ENCODE results near the gene ATP2A1.

The ATP2A1 gene

DNA sequence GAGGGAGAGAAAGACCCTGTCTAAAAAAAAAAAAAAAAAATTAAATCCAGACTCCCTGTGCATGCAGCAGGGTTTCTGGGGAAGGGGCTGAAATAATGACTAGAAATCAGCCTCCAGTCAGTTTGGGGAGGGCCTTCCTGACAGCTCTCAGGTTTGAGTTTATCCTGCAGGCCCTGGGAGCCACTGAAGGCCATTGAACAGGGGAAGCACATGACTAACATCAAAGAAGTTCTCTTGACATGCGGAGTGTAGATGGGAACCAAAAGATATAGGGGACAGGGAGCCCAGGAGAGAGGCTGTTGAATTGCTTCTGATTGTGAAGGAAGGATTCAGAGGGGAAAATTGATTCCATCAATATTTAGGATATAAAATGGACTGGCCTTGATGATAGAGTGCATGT is 49.5 kb downstream of the ATP2A1 start:
- Histone ChIP-seq H3K27ac (no peak overlapping the region), H3K9me3 (ENCODE audit: low read depth, low read length) (no peaks in the 10 kb centered on the region), H3K4me3 (no peak overlapping the region), H3K9ac (ENCODE audit: insufficient read length) (no peak overlapping the region), H3K36me3 (ENCODE audit: insufficient read depth, low read length) (no peaks in the 10 kb centered on the region)
- no peak for TF ChIP-seq POLR2AphosphoS5 (IDR thresholded peaks at IDR 0.05; ENCODE audit: borderline replicate concordance, low read depth, low read length)
- no peak for TF ChIP-seq FOXP2 (optimal IDR thresholded peaks at IDR 0.05; ENCODE audit: control extremely low read depth, extremely low read length, insufficient read depth)
- TF ChIP-seq EZH2 (IDR thresholded peaks at IDR 0.05), result no peak
- DNase-seq (ENCODE audit: low read depth, low spot score), result no peak

DNA sequence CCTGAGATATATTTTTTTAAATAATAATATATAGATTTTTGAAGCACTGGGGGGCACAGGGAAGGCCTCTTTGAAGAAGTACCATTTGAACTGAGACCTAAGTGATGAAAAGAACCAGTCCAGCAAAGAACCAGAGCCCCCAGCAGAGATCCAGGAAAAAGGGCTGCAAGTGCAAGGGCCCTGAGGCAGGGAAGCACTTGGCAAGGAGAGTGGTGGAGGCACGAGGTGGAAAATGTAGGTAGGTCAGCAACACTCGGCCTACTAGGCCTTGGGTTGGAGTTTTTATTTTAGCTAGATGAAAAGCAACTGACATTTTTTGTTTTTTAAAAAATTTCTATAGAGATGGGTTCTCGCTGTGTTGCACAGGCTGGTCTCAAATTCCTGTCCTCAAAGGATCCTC is 51.9 kb downstream of the ATP2A1 start:
- Histone ChIP-seq H3K9ac (ENCODE audit: insufficient read length) (no peak overlapping the region), H3K27ac (no peak overlapping the region), H3K36me3 (ENCODE audit: insufficient read depth, low read length) (no peaks in the 10 kb centered on the region), H3K4me3 (no peak overlapping the region), H3K9me3 (ENCODE audit: low read depth, low read length) (no peaks in the 10 kb centered on the region)
- DNase-seq (ENCODE audit: low read depth, low spot score), result no peak
- TF ChIP-seq EZH2 (IDR thresholded peaks at IDR 0.05), result no peak
- TF ChIP-seq FOXP2 (optimal IDR thresholded peaks at IDR 0.05; ENCODE audit: control extremely low read depth, extremely low read length, insufficient read depth), result no peak
- TF ChIP-seq POLR2AphosphoS5 (IDR thresholded peaks at IDR 0.05; ENCODE audit: borderline replicate concordance, low read depth, low read length), result no peak

- no peaks in the 10 kb centered on the region for H3K9me3 ChIP-seq (ENCODE audit: low read depth, low read length)
- H3K27ac ChIP-seq, result peak overlapping the region; percentile 54; the same call in 1 of the 2 replicates
- H3K9ac ChIP-seq (ENCODE audit: insufficient read length), result peak overlapping the region; percentile 49
- no peak overlapping the region for H3K4me3 ChIP-seq
- TF ChIP-seq EZH2 (IDR thresholded peaks at IDR 0.05) (no peak), FOXP2 (optimal IDR thresholded peaks at IDR 0.05; ENCODE audit: control extremely low read depth, extremely low read length, insufficient read depth) (no peak), POLR2AphosphoS5 (IDR thresholded peaks at IDR 0.05; ENCODE audit: borderline replicate concordance, low read depth, low read length) (no peak)
- H3K36me3 ChIP-seq (ENCODE audit: insufficient read depth, low read length), result no peaks in the 10 kb centered on the region
- DNase-seq (ENCODE audit: low read depth, low spot score), result no peak
These were observed 52.4 kb downstream of the ATP2A1 start for GRCh38 chr16:28930652-28931051.

DNA sequence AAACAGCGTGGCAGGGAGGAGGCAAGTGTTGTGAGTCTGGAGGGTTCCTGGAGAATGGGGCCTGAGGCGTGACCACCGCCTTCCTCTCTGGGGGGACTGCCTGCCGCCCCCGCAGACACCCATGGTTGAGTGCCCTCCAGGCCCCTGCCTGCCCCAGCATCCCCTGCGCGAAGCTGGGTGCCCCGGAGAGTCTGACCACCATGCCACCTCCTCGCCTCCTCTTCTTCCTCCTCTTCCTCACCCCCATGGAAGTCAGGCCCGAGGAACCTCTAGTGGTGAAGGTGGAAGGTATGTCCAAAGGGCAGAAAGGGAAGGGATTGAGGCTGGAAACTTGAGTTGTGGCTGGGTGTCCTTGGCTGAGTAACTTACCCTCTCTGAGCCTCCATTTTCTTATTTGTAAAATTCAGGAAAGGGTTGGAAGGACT is 53.5 kb downstream of the ATP2A1 start, which contains the start of gene CD19:
TSS of gene CD19 (plus strand) at position 171 of the 425 bp plus-strand sequence. CDS start at position 201, 30 bp downstream.
- H3K36me3 ChIP-seq (ENCODE audit: insufficient read depth, low read length), result no peaks in the 10 kb centered on the region
- H3K9ac ChIP-seq (ENCODE audit: insufficient read length), result peak within 1 kb of the TSS; percentile 49
- no peak for DNase-seq (ENCODE audit: low read depth, low spot score)
- no peak for TF ChIP-seq EZH2 (IDR thresholded peaks at IDR 0.05)
- no peak for TF ChIP-seq FOXP2 (optimal IDR thresholded peaks at IDR 0.05; ENCODE audit: control extremely low read depth, extremely low read length, insufficient read depth)
- TF ChIP-seq POLR2AphosphoS5 (IDR thresholded peaks at IDR 0.05; ENCODE audit: borderline replicate concordance, low read depth, low read length), result no peak
- no peaks in the 10 kb centered on the region for H3K9me3 ChIP-seq (ENCODE audit: low read depth, low read length)
- H3K4me3 ChIP-seq, result no peak within 1 kb of the TSS
- peak within 1 kb of the TSS; percentile 54; the same call in 1 of the 2 replicates for H3K27ac ChIP-seq

- TF ChIP-seq EZH2 (IDR thresholded peaks at IDR 0.05) (no peak), FOXP2 (optimal IDR thresholded peaks at IDR 0.05; ENCODE audit: control extremely low read depth, extremely low read length, insufficient read depth) (no peak), POLR2AphosphoS5 (IDR thresholded peaks at IDR 0.05; ENCODE audit: borderline replicate concordance, low read depth, low read length) (no peak)
- no peaks in the 10 kb centered on the region for H3K36me3 ChIP-seq (ENCODE audit: insufficient read depth, low read length)
- no peaks in the 10 kb centered on the region for H3K9me3 ChIP-seq (ENCODE audit: low read depth, low read length)
- DNase-seq (ENCODE audit: low read depth, low spot score), result no peak
- H3K9ac ChIP-seq (ENCODE audit: insufficient read length), result no peak overlapping the region
- H3K27ac ChIP-seq, result no peak overlapping the region
- H3K4me3 ChIP-seq, result no peak overlapping the region
These were observed 54.3 kb downstream of the ATP2A1 start for GRCh38 chr16:28932339-28933141.

GRCh38 chr16:28933171-28933570 is 54.9 kb downstream of the ATP2A1 start:
- Histone ChIP-seq H3K36me3 (ENCODE audit: insufficient read depth, low read length) (no peaks in the 10 kb centered on the region), H3K27ac (no peak overlapping the region), H3K9ac (ENCODE audit: insufficient read length) (no peak overlapping the region), H3K4me3 (no peak overlapping the region), H3K9me3 (ENCODE audit: low read depth, low read length) (no peaks in the 10 kb centered on the region)
- DNase-seq (ENCODE audit: low read depth, low spot score), result no peak
- no peak for TF ChIP-seq FOXP2 (optimal IDR thresholded peaks at IDR 0.05; ENCODE audit: control extremely low read depth, extremely low read length, insufficient read depth)
- TF ChIP-seq POLR2AphosphoS5 (IDR thresholded peaks at IDR 0.05; ENCODE audit: borderline replicate concordance, low read depth, low read length), result no peak
- no peak for TF ChIP-seq EZH2 (IDR thresholded peaks at IDR 0.05)

DNA sequence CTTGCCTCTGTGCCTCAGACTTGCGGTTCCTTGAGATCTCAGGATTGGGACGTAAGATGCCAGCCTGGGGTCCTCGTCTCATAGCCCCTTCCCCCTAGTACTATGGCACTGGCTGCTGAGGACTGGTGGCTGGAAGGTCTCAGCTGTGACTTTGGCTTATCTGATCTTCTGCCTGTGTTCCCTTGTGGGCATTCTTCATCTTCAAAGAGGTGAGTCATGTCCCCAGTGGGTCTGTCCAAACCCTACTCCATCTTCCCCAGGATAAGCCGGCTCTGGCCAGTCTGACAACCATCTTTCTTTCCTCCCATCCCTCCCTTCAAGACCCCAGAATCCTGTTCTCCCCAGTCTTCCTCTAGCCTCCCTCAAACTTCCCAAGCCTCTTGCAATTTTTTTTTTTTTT is 57.1 kb downstream of the ATP2A1 start:
- H3K4me3 ChIP-seq, result no peak overlapping the region
- no peaks in the 10 kb centered on the region for H3K9me3 ChIP-seq (ENCODE audit: low read depth, low read length)
- DNase-seq (ENCODE audit: low read depth, low spot score), result no peak
- TF ChIP-seq POLR2AphosphoS5 (IDR thresholded peaks at IDR 0.05; ENCODE audit: borderline replicate concordance, low read depth, low read length) (no peak), EZH2 (IDR thresholded peaks at IDR 0.05) (no peak), FOXP2 (optimal IDR thresholded peaks at IDR 0.05; ENCODE audit: control extremely low read depth, extremely low read length, insufficient read depth) (no peak)
- no peak overlapping the region for H3K27ac ChIP-seq
- H3K9ac ChIP-seq (ENCODE audit: insufficient read length), result no peak overlapping the region
- H3K36me3 ChIP-seq (ENCODE audit: insufficient read depth, low read length), result no peaks in the 10 kb centered on the region

DNA sequence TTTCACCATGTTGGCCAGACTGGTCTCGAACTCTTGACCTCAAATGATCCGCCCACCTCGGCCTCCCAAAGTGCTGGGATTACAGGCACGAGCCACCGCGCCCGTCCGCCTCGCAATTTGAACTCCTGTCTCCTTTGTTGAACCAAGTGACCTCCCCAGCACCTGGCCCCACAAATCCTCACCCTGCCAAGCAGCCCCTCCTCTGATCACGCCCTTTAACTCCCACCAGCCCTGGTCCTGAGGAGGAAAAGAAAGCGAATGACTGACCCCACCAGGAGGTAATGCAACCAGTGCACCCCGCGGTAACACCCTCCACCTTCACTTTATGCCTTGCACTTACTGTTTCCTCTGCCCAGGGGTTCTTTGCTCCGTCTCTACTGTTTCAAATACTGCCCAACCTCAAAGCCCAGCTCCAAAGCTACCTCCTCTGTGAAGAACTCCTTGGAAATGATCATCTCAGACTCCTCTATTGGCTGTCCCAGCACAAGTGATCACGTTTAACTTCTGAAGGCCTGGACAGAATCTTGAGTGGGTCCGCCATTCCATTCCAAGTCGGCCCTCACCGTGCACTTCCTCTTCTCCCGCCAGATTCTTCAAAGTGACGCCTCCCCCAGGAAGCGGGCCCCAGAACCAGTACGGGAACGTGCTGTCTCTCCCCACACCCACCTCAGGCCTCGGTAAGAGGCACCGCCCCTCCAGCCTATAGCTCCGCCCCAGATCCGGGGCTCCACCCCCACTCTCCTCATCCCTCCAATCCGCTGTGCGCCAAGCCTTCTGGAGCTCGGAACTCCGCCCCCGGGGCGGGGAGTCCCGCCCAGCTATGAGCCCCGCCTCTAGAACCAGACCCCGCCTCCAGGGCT is 57.9 kb downstream of the ATP2A1 start:
- Histone ChIP-seq H3K4me3 (peak overlapping the region; percentile 73), H3K27ac (no peak overlapping the region), H3K9ac (ENCODE audit: insufficient read length) (peak overlapping the region; percentile 60), H3K36me3 (ENCODE audit: insufficient read depth, low read length) (no peaks in the 10 kb centered on the region), H3K9me3 (ENCODE audit: low read depth, low read length) (no peaks in the 10 kb centered on the region)
- no peak for DNase-seq (ENCODE audit: low read depth, low spot score)
- TF ChIP-seq EZH2 (IDR thresholded peaks at IDR 0.05) (no peak), POLR2AphosphoS5 (IDR thresholded peaks at IDR 0.05; ENCODE audit: borderline replicate concordance, low read depth, low read length) (no peak), FOXP2 (optimal IDR thresholded peaks at IDR 0.05; ENCODE audit: control extremely low read depth, extremely low read length, insufficient read depth) (no peak)

All from SK-N-MC (cell line).